HepG2 (cell line): ENCODE data around the gene ADGRE3.

Experiments used
- CHD2 ChIP-seq: IDR thresholded peaks from 2 replicates; pipeline ENCODE4 v1.6.1; 2011; ENCODE audit warnings: low read depth, low read length, improper control_type of control experiment
- FOSL1 ChIP-seq: sonication (generic); formaldehyde crosslinking; IDR thresholded peaks from 2 replicates; pipeline ENCODE4 v1.9.0; 2021; ENCODE audit warnings: missing genetic modification reagents, borderline replicate concordance
- KAT2B ChIP-seq: fragments of 150-350 bp; IDR thresholded peaks from 2 replicates; pipeline ENCODE4 v1.6.1; 2014; ENCODE audit warnings: low read depth, low read length, borderline replicate concordance
- KMT2A ChIP-seq: sonication (generic); formaldehyde crosslinking; IDR thresholded peaks from 2 replicates; pipeline ENCODE4 v1.4.0; 2020; ENCODE audit warnings: missing genetic modification reagents
- MIXL1 ChIP-seq: IDR thresholded peaks from 2 replicates; pipeline ENCODE4 v1.6.1; 2016
- TEAD2 ChIP-seq: sonication (generic); formaldehyde crosslinking; IDR thresholded peaks from 2 replicates; pipeline ENCODE4 v1.9.0; 2021; ENCODE audit warnings: missing genetic modification reagents
- TF ChIP-seq, protein P1 (sequence below): sonication (generic); formaldehyde crosslinking; IDR thresholded peaks from 2 replicates; pipeline ENCODE4 v1.4.0; 2020; ENCODE audit warnings: missing genetic modification reagents, low read depth, mild to moderate bottlenecking, borderline replicate concordance
- TF ChIP-seq, protein P2 (sequence below): sonication (generic); formaldehyde crosslinking; IDR thresholded peaks from 2 replicates; pipeline ENCODE4 v1.5.0; 2020; ENCODE audit warnings: mild to moderate bottlenecking, missing genetic modification reagents, moderate library complexity
- TF ChIP-seq, protein P3 (sequence below): sonication (generic); formaldehyde crosslinking; conservative IDR thresholded peaks from 2 replicates; pipeline ENCODE4 v1.5.0; 2020; ENCODE audit warnings: missing genetic modification reagents
- TF ChIP-seq, protein P4 (sequence below), 2 experiments: sonication (generic) in 1 of 2; formaldehyde crosslinking in 1 of 2; IDR thresholded peaks; 2 replicates each; pipeline versions ENCODE4 v1.5.1 to v1.6.1; 2011 to 2020; ENCODE audit warnings: borderline replicate concordance in 1 of 2, low read depth in 1 of 2, low read length in 1 of 2, mild to moderate bottlenecking in 1 of 2, missing genetic modification reagents in 1 of 2, moderate library complexity in 1 of 2

DNA sequence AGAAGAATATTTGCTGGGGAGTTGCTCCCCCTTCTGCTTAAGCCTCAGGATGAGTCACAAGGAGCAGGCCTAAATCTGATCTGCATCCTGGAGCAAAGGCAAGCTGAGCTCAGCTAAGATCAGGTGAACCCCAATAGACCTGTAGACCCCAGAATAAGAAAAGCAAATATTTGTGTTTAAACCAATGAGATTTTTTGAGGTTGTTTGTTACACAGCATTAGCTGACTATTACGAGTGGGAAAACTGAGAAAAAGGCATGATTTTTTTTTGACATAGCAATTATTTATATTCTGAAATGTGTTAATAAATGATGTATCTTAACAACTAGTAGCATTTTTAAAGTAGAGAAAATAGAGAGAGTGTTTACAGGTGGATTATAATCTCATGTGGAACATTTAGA lies 45.1 kb downstream of the ADGRE3 start:
- TF ChIP-seq KMT2A (CRISPR knock-in tag) = no peak
- TF ChIP-seq, protein P1, sequence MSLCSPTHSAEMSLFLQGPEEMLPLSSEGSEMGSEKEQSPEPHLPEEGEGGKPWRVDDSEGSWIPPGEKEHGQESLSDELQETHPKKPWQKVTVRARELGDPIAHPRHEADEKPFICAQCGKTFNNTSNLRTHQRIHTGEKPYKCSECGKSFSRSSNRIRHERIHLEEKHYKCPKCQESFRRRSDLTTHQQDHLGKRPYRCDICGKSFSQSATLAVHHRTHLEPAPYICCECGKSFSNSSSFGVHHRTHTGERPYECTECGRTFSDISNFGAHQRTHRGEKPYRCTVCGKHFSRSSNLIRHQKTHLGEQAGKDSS (CRISPR knock-in tag) = no peak
- TF ChIP-seq CHD2 = no peak
- no peak for TF ChIP-seq MIXL1 (CRISPR knock-in tag)
- no peak for TF ChIP-seq KAT2B
- TF ChIP-seq, protein P2, sequence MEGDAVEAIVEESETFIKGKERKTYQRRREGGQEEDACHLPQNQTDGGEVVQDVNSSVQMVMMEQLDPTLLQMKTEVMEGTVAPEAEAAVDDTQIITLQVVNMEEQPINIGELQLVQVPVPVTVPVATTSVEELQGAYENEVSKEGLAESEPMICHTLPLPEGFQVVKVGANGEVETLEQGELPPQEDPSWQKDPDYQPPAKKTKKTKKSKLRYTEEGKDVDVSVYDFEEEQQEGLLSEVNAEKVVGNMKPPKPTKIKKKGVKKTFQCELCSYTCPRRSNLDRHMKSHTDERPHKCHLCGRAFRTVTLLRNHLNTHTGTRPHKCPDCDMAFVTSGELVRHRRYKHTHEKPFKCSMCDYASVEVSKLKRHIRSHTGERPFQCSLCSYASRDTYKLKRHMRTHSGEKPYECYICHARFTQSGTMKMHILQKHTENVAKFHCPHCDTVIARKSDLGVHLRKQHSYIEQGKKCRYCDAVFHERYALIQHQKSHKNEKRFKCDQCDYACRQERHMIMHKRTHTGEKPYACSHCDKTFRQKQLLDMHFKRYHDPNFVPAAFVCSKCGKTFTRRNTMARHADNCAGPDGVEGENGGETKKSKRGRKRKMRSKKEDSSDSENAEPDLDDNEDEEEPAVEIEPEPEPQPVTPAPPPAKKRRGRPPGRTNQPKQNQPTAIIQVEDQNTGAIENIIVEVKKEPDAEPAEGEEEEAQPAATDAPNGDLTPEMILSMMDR (CRISPR knock-in tag) = no peak
- TF ChIP-seq, protein P3, sequence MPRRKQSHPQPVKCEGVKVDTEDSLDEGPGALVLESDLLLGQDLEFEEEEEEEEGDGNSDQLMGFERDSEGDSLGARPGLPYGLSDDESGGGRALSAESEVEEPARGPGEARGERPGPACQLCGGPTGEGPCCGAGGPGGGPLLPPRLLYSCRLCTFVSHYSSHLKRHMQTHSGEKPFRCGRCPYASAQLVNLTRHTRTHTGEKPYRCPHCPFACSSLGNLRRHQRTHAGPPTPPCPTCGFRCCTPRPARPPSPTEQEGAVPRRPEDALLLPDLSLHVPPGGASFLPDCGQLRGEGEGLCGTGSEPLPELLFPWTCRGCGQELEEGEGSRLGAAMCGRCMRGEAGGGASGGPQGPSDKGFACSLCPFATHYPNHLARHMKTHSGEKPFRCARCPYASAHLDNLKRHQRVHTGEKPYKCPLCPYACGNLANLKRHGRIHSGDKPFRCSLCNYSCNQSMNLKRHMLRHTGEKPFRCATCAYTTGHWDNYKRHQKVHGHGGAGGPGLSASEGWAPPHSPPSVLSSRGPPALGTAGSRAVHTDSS = no peak
- TF ChIP-seq FOSL1 (CRISPR knock-in tag) = no peak
- no peak for TF ChIP-seq TEAD2 (CRISPR knock-in tag)
- TF ChIP-seq, protein P4, sequence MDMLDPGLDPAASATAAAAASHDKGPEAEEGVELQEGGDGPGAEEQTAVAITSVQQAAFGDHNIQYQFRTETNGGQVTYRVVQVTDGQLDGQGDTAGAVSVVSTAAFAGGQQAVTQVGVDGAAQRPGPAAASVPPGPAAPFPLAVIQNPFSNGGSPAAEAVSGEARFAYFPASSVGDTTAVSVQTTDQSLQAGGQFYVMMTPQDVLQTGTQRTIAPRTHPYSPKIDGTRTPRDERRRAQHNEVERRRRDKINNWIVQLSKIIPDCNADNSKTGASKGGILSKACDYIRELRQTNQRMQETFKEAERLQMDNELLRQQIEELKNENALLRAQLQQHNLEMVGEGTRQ (IDR thresholded peaks at IDR 0.05; ENCODE audit: low read depth, low read length) = no peak
- TF ChIP-seq, protein P4 (CRISPR knock-in tag; IDR thresholded peaks at IDR 0.05; ENCODE audit: borderline replicate concordance) = no peak
